GM11168 (cell line): ENCODE results near the gene TMEM95.
"Not testable (repeated sequence)": the region's sequence is repeated elsewhere in the genome, so short reads cannot be mapped to it uniquely, and the experiment has no call there.

Source experiments
- in situ Hi-C: fragments of 300-500 bp; cut with MboI; formaldehyde crosslinking; loops from one replicate; pipeline ENCODE4 v1.12.0; 2022; ENCODE audit warnings: low sequenced_read_pairs; ENCODE audit not compliant: unreplicated experiment

Gene TMEM95

GRCh38 chr17:7368599-7368994 lies 13.6 kb downstream of the TMEM95 start:
- in situ Hi-C loops: not testable (repeated sequence)

- in situ Hi-C loops: no loop called here
Measured at GRCh38 chr17:7369825-7370224, 14.9 kb downstream of the TMEM95 start.

GRCh38 chr17:7370853-7371252 lies 15.9 kb downstream of the TMEM95 start:
- in situ Hi-C loops: no loop called here

GRCh38 chr17:7374353-7374752 lies 19.4 kb downstream of the TMEM95 start:
- in situ Hi-C loops: no loop called here

- in situ Hi-C loops: no loop called here
Measured at GRCh38 chr17:7379134-7379533, 24.2 kb downstream of the TMEM95 start.

GRCh38 chr17:7380321-7380720 lies 25.4 kb downstream of the TMEM95 start:
- in situ Hi-C loops: no loop called here

GRCh38 chr17:7380855-7381683 lies 26.1 kb downstream of the TMEM95 start, which contains the start of gene TNK1:
TNK1 (plus strand) TSS chr17:7381089; CDS start chr17:7382927, 1,838 bp downstream.
- in situ Hi-C loops: no loop called here

- in situ Hi-C loops: no loop called here
Measured at GRCh38 chr17:7382901-7383300, 27.9 kb downstream of the TMEM95 start.

- in situ Hi-C loops: no loop called here
Measured at GRCh38 chr17:7383371-7383741, 28.4 kb downstream of the TMEM95 start.

- in situ Hi-C loops: no loop called here
Measured at GRCh38 chr17:7383742-7384488, 29.0 kb downstream of the TMEM95 start.

GRCh38 chr17:7384489-7385081 lies 29.6 kb downstream of the TMEM95 start:
- in situ Hi-C loops: no loop called here

GRCh38 chr17:7388856-7389255 lies 33.9 kb downstream of the TMEM95 start:
- in situ Hi-C loops: no loop called here

- in situ Hi-C loops: no loop called here
Measured at GRCh38 chr17:7389924-7390910, 35.3 kb downstream of the TMEM95 start.

GRCh38 chr17:7391307-7391706 lies 36.4 kb downstream of the TMEM95 start:
- in situ Hi-C loops: no loop called here

GRCh38 chr17:7392696-7393612 lies 38.0 kb downstream of the TMEM95 start:
- in situ Hi-C loops: no loop called here

- in situ Hi-C loops: no loop called here
Measured at GRCh38 chr17:7393613-7394451, 38.9 kb downstream of the TMEM95 start.

GRCh38 chr17:7394452-7395191 lies 39.7 kb downstream of the TMEM95 start, which contains the start of gene PLSCR3:
PLSCR3 (minus strand) TSS chr17:7394525; CDS start chr17:7394110, 415 bp downstream.
- in situ Hi-C loops: no loop called here
